ENCODE data around the gene LIG3. TPM values are rescaled to one million over a fixed set of nuclear protein-coding genes. Genes with fewer than 3 reads are reported as not detected.

LIG3 gene
- total and polyA plus RNA-seq, 2 experiments from 2014 or later, result 16.4 to 119 TPM

- TF ChIP-seq, protein P1, sequence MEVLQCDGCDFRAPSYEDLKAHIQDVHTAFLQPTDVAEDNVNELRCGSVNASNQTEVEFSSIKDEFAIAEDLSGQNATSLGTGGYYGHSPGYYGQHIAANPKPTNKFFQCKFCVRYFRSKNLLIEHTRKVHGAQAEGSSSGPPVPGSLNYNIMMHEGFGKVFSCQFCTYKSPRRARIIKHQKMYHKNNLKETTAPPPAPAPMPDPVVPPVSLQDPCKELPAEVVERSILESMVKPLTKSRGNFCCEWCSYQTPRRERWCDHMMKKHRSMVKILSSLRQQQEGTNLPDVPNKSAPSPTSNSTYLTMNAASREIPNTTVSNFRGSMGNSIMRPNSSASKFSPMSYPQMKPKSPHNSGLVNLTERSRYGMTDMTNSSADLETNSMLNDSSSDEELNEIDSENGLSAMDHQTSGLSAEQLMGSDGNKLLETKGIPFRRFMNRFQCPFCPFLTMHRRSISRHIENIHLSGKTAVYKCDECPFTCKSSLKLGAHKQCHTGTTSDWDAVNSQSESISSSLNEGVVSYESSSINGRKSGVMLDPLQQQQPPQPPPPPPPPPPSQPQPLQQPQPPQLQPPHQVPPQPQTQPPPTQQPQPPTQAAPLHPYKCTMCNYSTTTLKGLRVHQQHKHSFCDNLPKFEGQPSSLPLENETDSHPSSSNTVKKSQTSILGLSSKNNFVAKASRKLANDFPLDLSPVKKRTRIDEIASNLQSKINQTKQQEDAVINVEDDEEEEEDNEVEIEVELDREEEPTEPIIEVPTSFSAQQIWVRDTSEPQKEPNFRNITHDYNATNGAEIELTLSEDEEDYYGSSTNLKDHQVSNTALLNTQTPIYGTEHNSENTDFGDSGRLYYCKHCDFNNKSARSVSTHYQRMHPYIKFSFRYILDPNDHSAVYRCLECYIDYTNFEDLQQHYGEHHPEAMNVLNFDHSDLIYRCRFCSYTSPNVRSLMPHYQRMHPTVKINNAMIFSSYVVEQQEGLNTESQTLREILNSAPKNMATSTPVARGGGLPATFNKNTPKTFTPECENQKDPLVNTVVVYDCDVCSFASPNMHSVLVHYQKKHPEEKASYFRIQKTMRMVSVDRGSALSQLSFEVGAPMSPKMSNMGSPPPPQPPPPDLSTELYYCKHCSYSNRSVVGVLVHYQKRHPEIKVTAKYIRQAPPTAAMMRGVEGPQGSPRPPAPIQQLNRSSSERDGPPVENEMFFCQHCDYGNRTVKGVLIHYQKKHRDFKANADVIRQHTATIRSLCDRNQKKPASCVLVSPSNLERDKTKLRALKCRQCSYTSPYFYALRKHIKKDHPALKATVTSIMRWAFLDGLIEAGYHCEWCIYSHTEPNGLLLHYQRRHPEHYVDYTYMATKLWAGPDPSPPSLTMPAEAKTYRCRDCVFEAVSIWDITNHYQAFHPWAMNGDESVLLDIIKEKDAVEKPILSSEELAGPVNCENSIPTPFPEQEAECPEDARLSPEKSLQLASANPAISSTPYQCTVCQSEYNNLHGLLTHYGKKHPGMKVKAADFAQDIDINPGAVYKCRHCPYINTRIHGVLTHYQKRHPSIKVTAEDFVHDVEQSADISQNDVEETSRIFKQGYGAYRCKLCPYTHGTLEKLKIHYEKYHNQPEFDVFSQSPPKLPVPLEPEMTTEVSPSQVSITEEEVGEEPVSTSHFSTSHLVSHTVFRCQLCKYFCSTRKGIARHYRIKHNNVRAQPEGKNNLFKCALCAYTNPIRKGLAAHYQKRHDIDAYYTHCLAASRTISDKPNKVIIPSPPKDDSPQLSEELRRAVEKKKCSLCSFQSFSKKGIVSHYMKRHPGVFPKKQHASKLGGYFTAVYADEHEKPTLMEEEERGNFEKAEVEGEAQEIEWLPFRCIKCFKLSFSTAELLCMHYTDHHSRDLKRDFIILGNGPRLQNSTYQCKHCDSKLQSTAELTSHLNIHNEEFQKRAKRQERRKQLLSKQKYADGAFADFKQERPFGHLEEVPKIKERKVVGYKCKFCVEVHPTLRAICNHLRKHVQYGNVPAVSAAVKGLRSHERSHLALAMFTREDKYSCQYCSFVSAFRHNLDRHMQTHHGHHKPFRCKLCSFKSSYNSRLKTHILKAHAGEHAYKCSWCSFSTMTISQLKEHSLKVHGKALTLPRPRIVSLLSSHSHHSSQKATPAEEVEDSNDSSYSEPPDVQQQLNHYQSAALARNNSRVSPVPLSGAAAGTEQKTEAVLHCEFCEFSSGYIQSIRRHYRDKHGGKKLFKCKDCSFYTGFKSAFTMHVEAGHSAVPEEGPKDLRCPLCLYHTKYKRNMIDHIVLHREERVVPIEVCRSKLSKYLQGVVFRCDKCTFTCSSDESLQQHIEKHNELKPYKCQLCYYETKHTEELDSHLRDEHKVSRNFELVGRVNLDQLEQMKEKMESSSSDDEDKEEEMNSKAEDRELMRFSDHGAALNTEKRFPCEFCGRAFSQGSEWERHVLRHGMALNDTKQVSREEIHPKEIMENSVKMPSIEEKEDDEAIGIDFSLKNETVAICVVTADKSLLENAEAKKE (CRISPR knock-in tag; IDR thresholded peaks at IDR 0.05), result no peak
- TF ChIP-seq ETS1 (IDR thresholded peaks at IDR 0.05) (no peak), EZH2 (IDR thresholded peaks at IDR 0.05; ENCODE audit: low read depth, unreplicated experiment) (no peak), ZNF114 (CRISPR knock-in tag; IDR thresholded peaks at IDR 0.05) (no peak), CREB1 (CRISPR knock-in tag; IDR thresholded peaks at IDR 0.05; ENCODE audit: low read depth) (no peak), POLR2AphosphoS5 (IDR thresholded peaks at IDR 0.05; ENCODE audit: low read depth) (no peak), NANOG (IDR thresholded peaks at IDR 0.05; ENCODE audit: borderline replicate concordance) (no peak), STAT1 (IDR thresholded peaks at IDR 0.05; ENCODE audit: unreplicated experiment) (no peak)
Observed at GRCh38 chr17:34990921-34991365, 10.6 kb downstream of the LIG3 start (continued).

- H3K36me3 ChIP-seq (ENCODE audit: insufficient read depth), result peaks cover 76% of the 10 kb centered on the region
- H3K27ac ChIP-seq (ENCODE audit: low read depth), result no peak overlapping the region
- H3K9me2 ChIP-seq (ENCODE audit: insufficient read depth), result no peaks in the 10 kb centered on the region
- Mint-ChIP-seq H3K27me3 (ENCODE audit: insufficient read depth, low read depth, poor library complexity) (peaks cover 1% of the 10 kb centered on the region), H3K27ac (no peak overlapping the region), H3K4me3 (no peak overlapping the region), H3K9me3 (no peaks in the 10 kb centered on the region), H3K36me3 (ENCODE audit: low read depth) (peaks cover 95% of the 10 kb centered on the region), H3K4me1 (no peaks in the 10 kb centered on the region)
- no peaks in the 10 kb centered on the region for H3F3A ChIP-seq (replicated peaks; ENCODE audit: low read depth)
- H3K79me2 ChIP-seq (replicated peaks; ENCODE audit: insufficient read depth), result peaks cover 12% of the 10 kb centered on the region; the same call in 1 of the 2 replicates
- DNase-seq (ENCODE audit: low spot score) (no peak), ATAC-seq (no peak)
- no peak overlapping the region for H3K4me3 ChIP-seq
- no peaks in the 10 kb centered on the region for H3K27me3 ChIP-seq (ENCODE audit: insufficient read depth)
- H4K20me1 ChIP-seq (replicated peaks; ENCODE audit: insufficient read depth), result peaks cover 24% of the 10 kb centered on the region
- no peak overlapping the region for H2AFZ ChIP-seq
- H3K4me2 ChIP-seq, result no peak overlapping the region
- no peaks in the 10 kb centered on the region for H3K4me1 ChIP-seq (ENCODE audit: insufficient read depth)
- TF ChIP-seq ZNF114 (CRISPR knock-in tag; IDR thresholded peaks at IDR 0.05) (no peak), STAT1 (IDR thresholded peaks at IDR 0.05; ENCODE audit: unreplicated experiment) (no peak)
- TF ChIP-seq, protein P1 (CRISPR knock-in tag; IDR thresholded peaks at IDR 0.05), result no peak
Observed at GRCh38 chr17:34991606-34992005, 11.3 kb downstream of the LIG3 start.
